IPS DF 4.7 (cell line): ENCODE data around the gene INAFM2.

Source experiments
- DNase-seq: peaks from one replicate; pipeline ENCODE4 v3.0.0-alpha.2; 2013; ENCODE audit warnings: low spot score; ENCODE audit errors: extremely low read depth

The INAFM2 gene

DNA sequence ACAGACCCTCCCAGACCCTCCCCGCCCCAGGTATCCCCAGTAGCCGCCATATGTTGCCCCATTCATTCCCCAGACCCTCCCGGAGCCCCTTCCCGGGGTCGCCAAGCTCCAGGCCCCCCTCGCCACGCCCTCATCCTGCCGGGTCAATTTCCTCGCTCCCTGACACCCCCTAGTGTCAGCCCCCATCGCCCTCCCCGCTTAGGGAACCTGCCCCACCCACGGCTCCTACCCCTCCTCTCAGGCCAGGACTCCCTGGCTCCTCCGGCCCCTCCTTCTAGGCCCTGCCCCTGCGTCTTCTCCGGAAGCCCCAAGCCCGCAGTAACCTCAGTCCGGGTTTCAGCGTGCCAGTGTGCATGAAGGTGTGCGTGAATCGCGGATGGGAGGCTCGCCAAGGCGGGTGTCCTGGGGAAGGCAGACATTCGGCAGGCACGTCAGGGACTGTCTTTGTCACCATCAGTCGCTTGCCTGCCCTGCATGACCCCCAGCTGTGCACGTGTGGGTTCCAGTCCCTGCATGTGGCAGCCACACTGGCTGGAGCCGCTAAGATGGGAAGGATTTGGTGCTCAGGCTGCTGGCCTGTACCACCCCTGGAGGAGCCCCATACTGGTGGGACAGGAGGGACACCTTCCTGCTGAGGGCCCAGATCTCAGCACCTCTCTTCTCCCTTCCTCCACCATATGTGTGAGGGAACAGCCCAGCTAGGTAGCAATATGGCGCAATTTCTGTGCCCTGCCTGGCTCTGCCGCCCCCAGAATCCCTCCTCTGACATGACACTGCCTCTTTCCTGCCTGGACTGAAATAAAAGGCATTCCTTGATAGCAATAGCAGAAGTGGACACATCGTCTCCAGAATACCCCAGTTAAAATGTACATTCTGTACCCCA lies 35.2 kb downstream of the INAFM2 start:
- no peak for DNase-seq

- no peak for DNase-seq
These were observed 36.5 kb downstream of the INAFM2 start for GRCh38 chr15:40360015-40360414.

DNA sequence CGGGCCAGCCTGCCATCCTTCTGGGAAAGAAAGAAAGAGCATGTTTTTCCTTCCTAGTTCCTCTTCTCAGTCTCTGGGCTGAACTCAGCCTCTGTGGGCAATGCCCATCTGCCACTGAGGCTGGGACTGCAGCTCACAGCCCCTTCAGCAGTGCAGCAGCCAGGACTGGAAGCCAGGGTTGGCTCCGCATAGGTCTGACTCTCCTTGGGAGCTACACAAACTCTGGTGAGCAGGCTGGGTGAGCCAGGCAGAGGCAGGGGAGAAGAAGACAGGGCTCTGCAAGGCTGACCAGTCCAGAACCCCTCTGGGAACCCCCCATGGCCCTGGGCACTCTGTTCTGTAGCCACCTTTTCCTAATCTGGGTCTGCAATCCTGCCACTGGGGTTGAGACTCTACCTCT lies 38.1 kb downstream of the INAFM2 start:
- DNase-seq, result no peak

DNA sequence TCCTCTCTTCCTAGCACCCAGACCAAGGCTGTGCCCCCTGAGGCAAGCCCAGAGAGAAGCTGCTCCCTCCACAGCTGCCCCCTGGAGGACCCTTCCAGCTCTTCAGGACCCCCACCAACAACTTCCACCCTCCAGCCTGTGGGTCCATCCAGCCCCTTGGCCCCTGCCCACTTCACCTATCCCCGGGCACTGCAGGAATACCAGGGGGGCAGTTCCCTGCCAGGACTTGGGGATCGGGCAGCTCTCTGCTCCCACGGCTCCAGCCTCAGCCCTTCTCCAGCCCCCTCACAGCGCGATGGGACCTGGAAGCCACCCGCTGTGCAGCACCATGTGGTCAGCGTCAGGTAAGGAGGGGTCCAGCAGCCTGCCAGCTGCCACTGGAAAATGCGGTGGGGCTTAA lies 40.1 kb downstream of the INAFM2 start:
- DNase-seq, result no peak

GRCh38 chr15:40364251-40364650 lies 40.8 kb downstream of the INAFM2 start:
- DNase-seq, result no peak

DNA sequence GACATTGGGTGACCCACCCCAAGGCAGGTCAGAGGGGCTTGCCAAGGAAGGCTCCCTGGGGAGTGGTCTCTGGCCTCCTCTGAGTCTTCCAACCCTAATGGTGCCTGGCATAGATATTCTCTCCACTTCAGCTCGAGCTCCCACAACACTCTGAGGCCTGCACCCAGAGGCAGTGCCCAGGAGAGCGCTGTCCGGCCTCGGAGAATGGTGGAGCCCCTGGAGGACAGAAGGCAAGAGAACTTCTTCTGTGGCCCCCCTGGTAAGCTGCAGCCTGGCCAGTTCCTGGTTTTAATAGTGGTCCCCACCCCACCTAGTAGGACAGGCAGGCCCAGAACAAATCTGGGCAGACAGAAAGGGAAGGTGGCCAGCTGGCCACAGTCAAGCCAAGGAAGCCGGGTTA lies 41.5 kb downstream of the INAFM2 start:
- no peak for DNase-seq

DNA sequence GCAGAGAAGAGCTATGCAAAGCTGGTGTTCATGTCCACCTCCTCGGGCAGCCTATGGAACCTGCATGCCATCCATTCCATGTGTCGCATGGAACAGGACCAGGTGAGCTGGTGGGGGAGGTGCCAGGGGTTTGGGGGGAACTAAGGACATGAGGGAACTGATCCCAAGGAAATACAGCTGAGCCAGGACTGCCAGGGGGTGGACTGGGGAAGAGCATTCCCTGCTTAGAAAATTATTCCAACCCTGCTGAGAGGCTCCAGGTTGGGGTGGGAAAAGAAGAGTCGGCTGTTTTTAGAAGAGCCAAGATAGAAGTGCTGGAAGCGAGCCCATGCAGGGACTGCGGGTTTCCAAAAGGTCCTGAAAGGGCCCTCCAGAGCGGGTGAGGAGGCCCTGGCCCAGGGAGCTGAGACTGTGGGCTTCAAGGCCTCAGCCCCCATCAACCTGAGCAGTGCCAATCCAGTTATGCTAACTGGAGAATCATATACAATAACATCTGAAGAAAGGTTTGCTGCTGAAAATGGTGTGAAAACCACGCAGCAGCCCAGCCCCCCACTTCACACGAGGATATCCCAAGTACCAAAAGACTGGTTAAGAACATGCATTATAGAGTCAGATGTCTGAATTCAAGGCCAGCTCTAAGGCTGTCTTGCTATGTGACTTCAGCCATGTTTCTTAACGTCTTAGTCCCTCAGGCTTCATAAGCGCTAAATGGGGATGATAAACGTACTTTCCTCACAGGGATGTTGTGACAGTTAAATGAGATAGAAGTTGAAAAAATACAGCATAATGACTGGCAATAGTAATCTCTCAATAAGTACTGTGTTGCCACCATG lies 42.3 kb downstream of the INAFM2 start:
- no peak for DNase-seq

GRCh38 chr15:40366457-40367370 lies 43.2 kb downstream of the INAFM2 start:
- DNase-seq, result no peak

GRCh38 chr15:40367371-40367685 lies 43.8 kb downstream of the INAFM2 start:
- DNase-seq, result no peak

DNA sequence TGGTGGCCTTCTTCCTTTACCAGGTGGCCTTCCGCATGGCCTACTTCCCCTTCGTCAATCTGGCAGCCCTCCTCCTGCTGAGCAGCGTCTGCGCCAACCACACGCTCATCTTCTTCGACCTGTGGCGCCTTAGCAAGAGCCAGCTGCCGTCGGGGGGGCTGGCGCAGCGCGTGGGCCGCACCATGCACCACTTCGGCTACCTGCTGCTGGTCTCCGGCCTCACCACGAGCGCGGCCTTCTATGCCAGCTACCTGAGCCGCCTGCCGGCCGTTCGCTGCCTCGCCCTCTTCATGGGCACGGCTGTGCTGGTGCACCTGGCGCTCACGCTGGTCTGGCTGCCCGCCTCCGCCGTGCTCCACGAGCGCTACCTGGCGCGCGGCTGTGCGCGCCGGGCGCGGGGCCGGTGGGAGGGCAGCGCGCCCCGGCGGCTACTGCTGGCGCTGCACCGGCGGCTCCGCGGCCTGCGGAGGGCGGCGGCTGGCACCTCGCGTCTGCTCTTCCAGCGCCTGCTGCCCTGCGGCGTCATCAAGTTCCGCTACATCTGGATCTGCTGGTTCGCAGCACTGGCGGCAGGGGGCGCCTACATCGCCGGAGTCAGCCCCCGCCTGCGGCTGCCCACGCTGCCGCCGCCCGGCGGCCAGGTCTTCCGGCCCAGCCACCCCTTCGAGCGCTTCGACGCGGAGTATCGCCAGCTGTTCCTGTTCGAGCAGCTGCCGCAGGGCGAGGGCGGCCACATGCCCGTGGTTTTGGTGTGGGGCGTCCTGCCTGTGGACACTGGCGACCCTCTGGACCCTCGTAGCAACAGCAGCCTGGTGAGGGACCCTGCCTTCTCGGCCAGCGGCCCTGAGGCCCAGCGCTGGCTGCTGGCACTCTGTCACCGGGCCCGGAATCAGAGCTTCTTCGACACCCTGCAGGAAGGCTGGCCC lies 44.5 kb downstream of the INAFM2 start:
- no peak for DNase-seq

- no peak for DNase-seq
These were observed 45.4 kb downstream of the INAFM2 start for GRCh38 chr15:40368719-40369473.

GRCh38 chr15:40369474-40369869 lies 46.0 kb downstream of the INAFM2 start:
- no peak for DNase-seq

DNA sequence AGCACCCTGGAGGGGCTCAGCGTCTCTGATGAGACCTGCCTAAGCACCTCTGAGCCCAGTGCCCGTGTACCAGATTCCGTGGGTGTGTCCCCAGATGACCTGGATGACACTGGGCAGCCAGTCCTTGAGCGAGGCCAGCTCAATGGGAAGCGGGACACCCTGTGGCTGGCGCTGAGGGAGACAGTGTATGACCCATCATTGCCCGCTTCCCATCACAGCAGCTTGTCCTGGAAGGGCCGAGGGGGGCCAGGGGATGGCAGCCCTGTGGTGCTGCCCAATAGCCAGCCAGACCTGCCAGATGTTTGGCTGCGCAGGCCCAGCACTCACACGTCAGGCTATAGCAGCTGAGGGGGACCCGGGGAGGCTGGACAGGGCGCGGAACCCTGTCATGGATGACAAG lies 46.5 kb downstream of the INAFM2 start:
- DNase-seq, result no peak

GRCh38 chr15:40372981-40373380 lies 49.5 kb downstream of the INAFM2 start:
- no peak for DNase-seq
